Keratinocyte (primary cell): ENCODE measurements around the gene ZMIZ1. TPM values are rescaled to one million over a fixed set of nuclear protein-coding genes. Genes with fewer than 3 reads are reported as not detected.

ENCODE experiments used
- DNase-seq: peaks from one replicate; pipeline ENCODE4 v3.0.0-alpha.2; 2011; ENCODE audit warnings: low read depth, missing footprints, low spot score
- FAIRE-seq: peaks from 2 replicates; lab custom pipeline; 2011; peaks lifted over from hg19 to GRCh38; lab: Jason Lieb, UNC
- H2AFZ ChIP-seq: 2 replicates; pipeline ENCODE4 v1.6.0; 2012; ENCODE audit warnings: low read length, control low read depth, inconsistent platforms; ENCODE audit not compliant: control insufficient read depth
- H3K27ac ChIP-seq: 2 replicates; pipeline ENCODE4 v1.5.1; 2011; ENCODE audit warnings: low read length; ENCODE audit not compliant: control insufficient read depth, insufficient read depth
- H3K27me3 ChIP-seq: 3 replicates; pipeline ENCODE4 v1.6.0; 2011; ENCODE audit warnings: low read length; ENCODE audit not compliant: control insufficient read depth, insufficient read depth; ENCODE audit errors: extremely low read depth
- H3K36me3 ChIP-seq, 2 experiments: 2 replicates in 1 of 2; 3 replicates in 1 of 2; pipeline ENCODE4 v1.5.1; 2011; ENCODE audit warnings: low read length in 2 of 2, mild to moderate bottlenecking in 1 of 2; ENCODE audit not compliant: control insufficient read depth in 2 of 2, insufficient read depth in 2 of 2; ENCODE audit errors: extremely low read depth in 1 of 2
- H3K4me1 ChIP-seq: 3 replicates; pipeline ENCODE4 v1.5.1; 2011; ENCODE audit warnings: low read length; ENCODE audit not compliant: control insufficient read depth, insufficient read depth; ENCODE audit errors: extremely low read depth
- H3K4me2 ChIP-seq: 3 replicates; pipeline ENCODE4 v1.6.0; 2011; ENCODE audit warnings: low read depth, low read length; ENCODE audit not compliant: control insufficient read depth, insufficient read depth; ENCODE audit errors: extremely low read depth
- H3K4me3 ChIP-seq, 3 experiments: fragments of 200-600 bp in 1 of 3; sonication (generic) in 1 of 3; 2 replicates in 2 of 3; 3 replicates in 1 of 3; pipeline ENCODE4 v1.5.1; 2011 to 2016; ENCODE audit warnings: low read length in 3 of 3, mild to moderate bottlenecking in 3 of 3, control low read depth in 2 of 3, inconsistent platforms in 1 of 3, low read depth in 1 of 3, mixed read lengths in 1 of 3, mixed run types in 1 of 3, moderate library complexity in 1 of 3; ENCODE audit not compliant: control insufficient read depth in 2 of 3, insufficient read depth in 2 of 3; ENCODE audit errors: extremely low read depth in 1 of 3
- H3K79me2 ChIP-seq: 2 replicates; pipeline ENCODE4 v1.6.0; 2012; ENCODE audit warnings: low read length; ENCODE audit not compliant: control insufficient read depth, insufficient read depth
- H3K9ac ChIP-seq: 3 replicates; pipeline ENCODE4 v1.6.0; 2011; ENCODE audit warnings: low read length; ENCODE audit not compliant: control insufficient read depth, insufficient read depth; ENCODE audit errors: extremely low read depth
- H3K9me1 ChIP-seq: 3 replicates; pipeline ENCODE4 v1.6.0; 2011; ENCODE audit warnings: low read length; ENCODE audit not compliant: control insufficient read depth, insufficient read depth; ENCODE audit errors: extremely low read depth
- H3K9me3 ChIP-seq: 2 replicates; pipeline ENCODE4 v1.5.1; 2012; ENCODE audit warnings: low read depth, low read length; ENCODE audit not compliant: control insufficient read depth
- H4K20me1 ChIP-seq: 3 replicates; pipeline ENCODE4 v1.6.0; 2011; ENCODE audit warnings: low read length; ENCODE audit not compliant: control insufficient read depth, insufficient read depth; ENCODE audit errors: extremely low read depth
- CTCF ChIP-seq, 3 experiments: IDR thresholded peaks in 1 of 3; conservative IDR thresholded peaks in 1 of 3; optimal IDR thresholded peaks in 1 of 3; 2 replicates in 2 of 3; 3 replicates in 1 of 3; pipeline versions ENCODE3 to v1.5.1; 2011; ENCODE audit warnings: low read length in 3 of 3, mild to moderate bottlenecking in 3 of 3, moderate library complexity in 2 of 3, control low read depth in 1 of 3, inconsistent platforms in 1 of 3; ENCODE audit not compliant: insufficient read depth in 2 of 3; ENCODE audit errors: extremely low read depth in 1 of 3
- EZH2 ChIP-seq: IDR thresholded peaks from one replicate; pipeline ENCODE4 v1.6.1; 2012; ENCODE audit warnings: inconsistent platforms, mild to moderate bottlenecking, low read length, moderate library complexity
- dilution Hi-C: fragments of 300-500 bp; cut with MboI; formaldehyde crosslinking; loops from one replicate; pipeline ENCODE4 v1.7.0; 2020; ENCODE audit warnings: low sequenced_read_pairs; ENCODE audit not compliant: extremely low pct_ligation_motif_present
- polyA plus RNA-seq, 5 experiments: library from polyadenylated mRNA; depleted of rRNA in 3 of 5; stranded (reverse) in 3 of 5; stranded (forward) in 1 of 5; unstranded in 1 of 5; fragments of >200 nt; gene quantifications; 1 replicate in 1 of 5; 2 replicates in 3 of 5; 3 replicates in 1 of 5; pipeline versions ENCODE4 v1.2.1 to v1.2.3, GENCODE V29; 2011 to 2012; ENCODE audit warnings: missing spikeins in 2 of 5, low read depth in 1 of 5, low replicate concordance in 1 of 5

The ZMIZ1 gene
- polyA plus RNA-seq, 1 donor (not counting 4 experiments of a cell fraction or from before 2014, with no cell fraction given) = 1.8 TPM

GRCh38 chr10:79314761-79315601 lies 246.2 kb downstream of the ZMIZ1 start:
- FAIRE-seq (peak; percentile 49), DNase-seq (no peak)
- Histone ChIP-seq H2AFZ (no peak overlapping the region), H3K79me2 (no peaks in the 10 kb centered on the region), H3K9me3 (no peaks in the 10 kb centered on the region), H3K9ac (no peak overlapping the region), H3K36me3 (peaks cover 0 to 7% of the 10 kb centered on the region in 2 experiments), H3K27me3 (no peaks in the 10 kb centered on the region), H3K9me1 (no peaks in the 10 kb centered on the region), H3K27ac (no peak overlapping the region), H3K4me2 (peak overlapping the region; percentile 22), H3K4me3 (no peak overlapping the region), H4K20me1 (no peaks in the 10 kb centered on the region), H3K4me1 (peaks cover 31% of the 10 kb centered on the region)
- dilution Hi-C loops = no loop called here
- TF ChIP-seq EZH2 (no peak), CTCF (optimal IDR thresholded peaks at IDR 0.05 in 1 of 3, IDR thresholded peaks at IDR 0.05 in 1 of 3, conservative IDR thresholded peaks at IDR 0.05 in 1 of 3; ENCODE audit: extremely low read depth in 1 of 3, insufficient read depth in 2 of 3, low read length in 3 of 3) (no peak)

DNA sequence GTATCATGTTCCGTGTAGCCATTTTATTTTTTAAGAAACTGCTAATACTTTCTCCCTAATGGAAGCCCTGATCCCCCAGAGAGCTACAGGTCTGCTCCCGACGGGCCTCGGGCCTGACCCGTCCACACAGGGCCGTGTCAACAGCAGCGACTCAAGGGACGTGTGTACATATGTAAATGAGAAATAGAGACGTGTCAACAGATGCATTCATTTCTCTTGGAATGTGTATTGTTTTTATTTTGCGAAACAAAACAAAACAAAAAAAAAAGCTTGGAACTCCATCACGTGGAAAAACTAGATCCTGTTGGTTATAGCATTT lies 246.8 kb downstream of the ZMIZ1 start:
- no peak for TF ChIP-seq CTCF (optimal IDR thresholded peaks at IDR 0.05 in 1 of 3, IDR thresholded peaks at IDR 0.05 in 1 of 3, conservative IDR thresholded peaks at IDR 0.05 in 1 of 3; ENCODE audit: extremely low read depth in 1 of 3, insufficient read depth in 2 of 3, low read length in 3 of 3)
- TF ChIP-seq EZH2 = no peak
- no peak overlapping the region for H3K9ac ChIP-seq
- H3K79me2 ChIP-seq = no peaks in the 10 kb centered on the region
- H3K9me3 ChIP-seq = no peaks in the 10 kb centered on the region
- DNase-seq (no peak), FAIRE-seq (no peak)
- no peaks in the 10 kb centered on the region for H4K20me1 ChIP-seq
- peaks cover 0 to 7% of the 10 kb centered on the region in 2 experiments for H3K36me3 ChIP-seq
- H3K9me1 ChIP-seq = no peaks in the 10 kb centered on the region
- H3K4me3 ChIP-seq = no peak overlapping the region
- H3K27ac ChIP-seq = no peak overlapping the region
- peaks cover 37% of the 10 kb centered on the region for H3K4me1 ChIP-seq
- H3K27me3 ChIP-seq = no peaks in the 10 kb centered on the region
- no peak overlapping the region for H3K4me2 ChIP-seq
- dilution Hi-C loops = no loop called here
- H2AFZ ChIP-seq = no peak overlapping the region
